ENCODE measurements around the gene DLG4. TPM values are rescaled to one million over a fixed set of nuclear protein-coding genes. Genes with fewer than 3 reads are reported as not detected.
A peak's percentile ranks its signal among the peaks of the same experiment; 100 is the strongest.

The DLG4 gene
- total and polyA plus RNA-seq, 2 donors (not counting 1 experiment from before 2014, with no cell fraction given): 2.0 to 12.5 TPM

GRCh38 chr17:7177191-7177953 is 42.3 kb downstream of the DLG4 start:
- ATAC-seq (ENCODE audit: low read depth): peak; percentile 85
- H3K27ac ChIP-seq (ENCODE audit: low read length in 2 of 2): no peak overlapping the region
- 5% methylated on average over 13 of the region's 31 CpGs for WGBS (ENCODE audit: insufficient coverage)
- H3K9me3 Mint-ChIP-seq (ENCODE audit: insufficient read depth): no peaks in the 10 kb centered on the region
- no peaks in the 10 kb centered on the region for H3K79me2 ChIP-seq (ENCODE audit: control insufficient read depth, insufficient read depth, low read length)
- H3K36me3 ChIP-seq (replicated peaks in 1 of 2; ENCODE audit: control extremely low read depth in 1 of 2, control insufficient read depth in 1 of 2, extremely low read depth in 1 of 2, insufficient read depth in 2 of 2, low read length in 1 of 2): no peaks in the 10 kb centered on the region
- peak overlapping the region; percentile 31 for H3K9ac ChIP-seq (ENCODE audit: low read length)
- H3K27me3 ChIP-seq (replicated peaks in 1 of 4; ENCODE audit: control extremely low read depth in 1 of 4, control insufficient read depth in 3 of 4, insufficient read depth in 4 of 4, low read length in 3 of 4): peaks cover 0 to 54% (median 40%) of the 10 kb centered on the region in 4 experiments
- CTCF ChIA-PET: interaction anchor here (0.6 to 3.0 kb wide), 24 partner anchors 8 to 533 kb away, joined by 3 to 22 read pairs (median 4); partner anchors contain the start of gene GABARAP
- intact Hi-C loops (cut with micrococcal nuclease): loop anchor here (2.0 to 5.0 kb wide), 2 partner anchors 45 to 125 kb away; no protein-coding TSS in a partner anchor
- peaks cover 24 to 39% of the 10 kb centered on the region in 2 donors for H3K4me1 ChIP-seq (ENCODE audit: control insufficient read depth in 2 of 2, insufficient read depth in 2 of 2, low read length in 2 of 2)
- TF ChIP-seq EZH2 (IDR thresholded peaks at IDR 0.05; ENCODE audit: borderline replicate concordance, insufficient read depth, low read depth, low read length, poor library complexity, severe bottlenecking): no peak
- peak; percentile 91 for TF ChIP-seq CTCF (IDR thresholded peaks at IDR 0.05)
- H3K27me3 Mint-ChIP-seq: peaks cover 12% of the 10 kb centered on the region
- no peaks in the 10 kb centered on the region for H4K20me1 ChIP-seq (ENCODE audit: control insufficient read depth, insufficient read depth, low read length, poor library complexity, severe bottlenecking)
- H3K27ac Mint-ChIP-seq: no peak overlapping the region
- H3K4me1 Mint-ChIP-seq: peaks cover 13% of the 10 kb centered on the region
- peaks cover 0 to 6% (median 0%) of the 10 kb centered on the region in 3 donors for H3K9me3 ChIP-seq (ENCODE audit: control extremely low read depth in 1 of 3, control insufficient read depth in 2 of 3, insufficient read depth in 1 of 3, low read length in 2 of 3)
- peak overlapping the region; percentile 63 for H2AFZ ChIP-seq (ENCODE audit: insufficient read depth, low read depth, low read length, poor library complexity, severe bottlenecking)
- H3K4me3 ChIP-seq (ENCODE audit: control extremely low read depth in 1 of 5, extremely low read depth in 1 of 5, insufficient read depth in 1 of 5, low read depth in 2 of 5, low read length in 4 of 5): peak overlapping the region in 3 of 5 experiments; percentile 30 to 31 (median 31)
- POLR2A ChIA-PET: interaction anchor here (0.6 to 1.2 kb wide), 5 partner anchors 11 to 223 kb away, joined by 3 to 5 read pairs (median 4); no protein-coding TSS in a partner anchor
- peak overlapping the region; percentile 74 for H3K4me3 Mint-ChIP-seq
- peak overlapping the region; percentile 67 for H3K4me2 ChIP-seq (replicated peaks; ENCODE audit: low read depth, low read length, poor library complexity, severe bottlenecking)
- peak; percentile 80 for DNase-seq

GRCh38 chr17:7176841-7177190 is 42.8 kb downstream of the DLG4 start:
- Histone ChIP-seq H3K4me1 (ENCODE audit: control insufficient read depth in 2 of 2, insufficient read depth in 2 of 2, low read length in 2 of 2) (peaks cover 24 to 39% of the 10 kb centered on the region in 2 donors), H4K20me1 (ENCODE audit: control insufficient read depth, insufficient read depth, low read length, poor library complexity, severe bottlenecking) (no peaks in the 10 kb centered on the region), H3K27me3 (replicated peaks in 1 of 4; ENCODE audit: control extremely low read depth in 1 of 4, control insufficient read depth in 3 of 4, insufficient read depth in 4 of 4, low read length in 3 of 4) (peaks cover 0 to 54% (median 40%) of the 10 kb centered on the region in 4 experiments), H3K4me3 (ENCODE audit: control extremely low read depth in 1 of 5, extremely low read depth in 1 of 5, insufficient read depth in 1 of 5, low read depth in 2 of 5, low read length in 4 of 5) (no peak overlapping the region), H3K79me2 (ENCODE audit: control insufficient read depth, insufficient read depth, low read length) (no peaks in the 10 kb centered on the region), H3K36me3 (replicated peaks in 1 of 2; ENCODE audit: control extremely low read depth in 1 of 2, control insufficient read depth in 1 of 2, extremely low read depth in 1 of 2, insufficient read depth in 2 of 2, low read length in 1 of 2) (no peaks in the 10 kb centered on the region), H2AFZ (ENCODE audit: insufficient read depth, low read depth, low read length, poor library complexity, severe bottlenecking) (no peak overlapping the region), H3K4me2 (replicated peaks; ENCODE audit: low read depth, low read length, poor library complexity, severe bottlenecking) (no peak overlapping the region), H3K27ac (ENCODE audit: low read length in 2 of 2) (no peak overlapping the region), H3K9me3 (ENCODE audit: control extremely low read depth in 1 of 3, control insufficient read depth in 2 of 3, insufficient read depth in 1 of 3, low read length in 2 of 3) (peaks cover 0 to 6% (median 0%) of the 10 kb centered on the region in 3 donors), H3K9ac (ENCODE audit: low read length) (no peak overlapping the region)
- no peaks in the 10 kb centered on the region for H3K9me3 Mint-ChIP-seq (ENCODE audit: insufficient read depth)
- ChIA-PET POLR2A (interaction anchor here (0.6 to 1.2 kb wide), 4 partner anchors 11 to 224 kb away, joined by 3 to 5 read pairs (median 4); no protein-coding TSS in a partner anchor), CTCF (interaction anchor here (0.8 to 3.0 kb wide), 19 partner anchors 9 to 533 kb away, joined by 3 to 22 read pairs (median 4); partner anchors contain the start of gene GABARAP)
- intact Hi-C loops (cut with micrococcal nuclease): loop anchor here (2.0 to 5.0 kb wide), 2 partner anchors 45 to 124 kb away; no protein-coding TSS in a partner anchor
- no peak overlapping the region for H3K4me3 Mint-ChIP-seq
- peaks cover 13% of the 10 kb centered on the region for H3K4me1 Mint-ChIP-seq
- peaks cover 12% of the 10 kb centered on the region for H3K27me3 Mint-ChIP-seq
- no peak overlapping the region for H3K27ac Mint-ChIP-seq
- DNase-seq: no peak
- no peak for TF ChIP-seq CTCF (IDR thresholded peaks at IDR 0.05)
- no peak for TF ChIP-seq EZH2 (IDR thresholded peaks at IDR 0.05; ENCODE audit: borderline replicate concordance, insufficient read depth, low read depth, low read length, poor library complexity, severe bottlenecking)
- no peak for ATAC-seq (ENCODE audit: low read depth)
- 36% methylated on average over 13 of the region's 17 CpGs for WGBS (ENCODE audit: insufficient coverage)

Data from B cell (primary cell).